Common myeloid progenitor, CD34-positive (primary cell): ENCODE measurements around the gene PRKAR1B.

ENCODE experiments used
- CTCF ChIA-PET: fragments of 350-600 bp; sonication (Branson Sonifier 250); formaldehyde crosslinking; loops from one replicate; lab custom pipeline; 2021; ENCODE audit warnings: antibody characterized with exemption; lab: Charles Lee
- POLR2A ChIA-PET: fragments of 350-600 bp; sonication (Branson Sonifier 250); formaldehyde crosslinking; loops from one replicate; lab custom pipeline; 2021; ENCODE audit warnings: antibody characterized with exemption; lab: Charles Lee
- DNase-seq, 3 donors: peaks; one replicate each; pipeline versions ENCODE4 v3.0.0 to v3.0.0-alpha.2; 2013
- H3K27ac ChIP-seq, 2 experiments: 1 replicate in 1 of 2; 2 replicates in 1 of 2; pipeline ENCODE4 v1.7.0; 2013; ENCODE audit warnings: inconsistent platforms in 2 of 2, low read length in 2 of 2, mild to moderate bottlenecking in 2 of 2, low read depth in 1 of 2, moderate library complexity in 1 of 2; ENCODE audit not compliant: severe bottlenecking in 2 of 2, insufficient read depth in 1 of 2, poor library complexity in 1 of 2
- H3K27me3 ChIP-seq, 5 experiments: replicated peaks in 2 of 5; 1 replicate in 3 of 5; 2 replicates in 2 of 5; pipeline versions ENCODE4 v1.6.1 to v1.7.0; 2013; ENCODE audit warnings: low read length in 4 of 5, mild to moderate bottlenecking in 2 of 5, moderate library complexity in 2 of 5, inconsistent platforms in 1 of 5; ENCODE audit not compliant: insufficient read depth in 5 of 5, control insufficient read depth in 4 of 5
- H3K36me3 ChIP-seq, 4 experiments: 1 replicate in 2 of 4; 2 replicates in 2 of 4; pipeline versions ENCODE4 v1.6.1 to v1.7.0; 2013; ENCODE audit warnings: low read length in 3 of 4, control low read depth in 1 of 4, mild to moderate bottlenecking in 1 of 4; ENCODE audit not compliant: control insufficient read depth in 4 of 4, insufficient read depth in 4 of 4
- H3K4me1 ChIP-seq, 4 experiments: 1 replicate in 3 of 4; 2 replicates in 1 of 4; pipeline versions ENCODE4 v1.6.1 to v1.7.1; 2013; ENCODE audit warnings: low read length in 3 of 4, mild to moderate bottlenecking in 3 of 4, control low read depth in 1 of 4, inconsistent platforms in 1 of 4, moderate library complexity in 1 of 4; ENCODE audit not compliant: control insufficient read depth in 4 of 4, insufficient read depth in 4 of 4; ENCODE audit errors: control extremely low read depth in 1 of 4
- H3K4me3 ChIP-seq, 7 experiments: 1 replicate in 4 of 7; 2 replicates in 3 of 7; pipeline versions ENCODE4 v1.5.1 to v1.7.0; 2013; ENCODE audit warnings: mild to moderate bottlenecking in 7 of 7, low read length in 6 of 7, moderate library complexity in 6 of 7, inconsistent platforms in 2 of 7, low read depth in 2 of 7, control low read depth in 1 of 7; ENCODE audit not compliant: insufficient read depth in 4 of 7, control insufficient read depth in 1 of 7; ENCODE audit errors: extremely low read depth in 1 of 7
- H3K9me3 ChIP-seq, 5 experiments: 1 replicate in 4 of 5; 2 replicates in 1 of 5; pipeline versions ENCODE4 v1.6.1 to v1.7.1; 2013; ENCODE audit warnings: low read length in 4 of 5, mild to moderate bottlenecking in 2 of 5, inconsistent platforms in 1 of 5, low read depth in 1 of 5, moderate library complexity in 1 of 5; ENCODE audit not compliant: control insufficient read depth in 4 of 5, insufficient read depth in 2 of 5; ENCODE audit errors: control extremely low read depth in 1 of 5
- WGBS: methylation state at CpG from one replicate; pipeline ENCODE4 v1.1.5; 2013; ENCODE audit not compliant: insufficient coverage; 5-methylcytosine and 5-hydroxymethylcytosine counted together

Gene PRKAR1B

DNA sequence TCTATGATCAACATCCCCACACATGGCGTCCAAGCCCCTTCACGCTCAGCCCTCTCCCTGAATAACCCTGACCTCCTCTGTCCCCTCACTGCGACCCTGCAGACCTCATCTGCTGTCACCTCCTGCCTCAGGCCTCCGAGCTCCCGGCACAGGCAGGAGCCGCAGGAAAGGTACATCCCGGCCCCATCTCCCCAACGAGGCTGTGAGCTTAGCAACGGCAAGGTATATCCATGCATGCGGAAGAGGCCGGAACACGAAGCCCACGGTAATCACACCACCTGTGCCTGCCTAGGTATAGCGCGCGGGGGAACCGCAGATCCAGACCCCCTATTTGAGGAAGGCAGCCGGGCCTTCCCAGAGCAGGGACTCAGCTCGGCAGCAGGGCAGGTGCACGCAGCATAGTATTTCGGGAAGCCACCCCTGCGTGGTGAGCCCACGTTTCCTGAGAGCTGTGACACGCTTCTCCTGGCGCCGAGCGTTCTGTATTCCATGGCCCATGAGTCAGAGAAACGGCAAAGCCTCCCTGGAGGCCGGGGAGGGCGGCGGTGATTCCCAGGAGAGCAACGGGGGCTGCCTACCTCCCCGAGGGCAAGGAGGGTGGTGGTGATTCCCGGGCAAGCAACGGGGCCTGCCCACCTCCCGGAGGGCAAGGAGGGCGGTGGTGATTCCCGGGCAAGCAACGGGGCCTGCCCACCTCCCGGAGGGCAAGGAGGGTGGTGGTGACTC lies 50.7 kb downstream of the PRKAR1B start:
- Histone ChIP-seq H3K9me3 (peaks cover 0 to 5% (median 1%) of the 10 kb centered on the region in 5 experiments), H3K27ac (no peak overlapping the region), H3K36me3 (peaks cover 0 to 42% (median 7%) of the 10 kb centered on the region in 4 experiments), H3K4me3 (no peak overlapping the region), H3K4me1 (no peaks in the 10 kb centered on the region), H3K27me3 (no peaks in the 10 kb centered on the region)
- no peak for DNase-seq
- POLR2A ChIA-PET = no interaction called here
- CTCF ChIA-PET = no interaction called here
- WGBS = 95% methylated on average over 31 of the region's 40 CpGs

DNA sequence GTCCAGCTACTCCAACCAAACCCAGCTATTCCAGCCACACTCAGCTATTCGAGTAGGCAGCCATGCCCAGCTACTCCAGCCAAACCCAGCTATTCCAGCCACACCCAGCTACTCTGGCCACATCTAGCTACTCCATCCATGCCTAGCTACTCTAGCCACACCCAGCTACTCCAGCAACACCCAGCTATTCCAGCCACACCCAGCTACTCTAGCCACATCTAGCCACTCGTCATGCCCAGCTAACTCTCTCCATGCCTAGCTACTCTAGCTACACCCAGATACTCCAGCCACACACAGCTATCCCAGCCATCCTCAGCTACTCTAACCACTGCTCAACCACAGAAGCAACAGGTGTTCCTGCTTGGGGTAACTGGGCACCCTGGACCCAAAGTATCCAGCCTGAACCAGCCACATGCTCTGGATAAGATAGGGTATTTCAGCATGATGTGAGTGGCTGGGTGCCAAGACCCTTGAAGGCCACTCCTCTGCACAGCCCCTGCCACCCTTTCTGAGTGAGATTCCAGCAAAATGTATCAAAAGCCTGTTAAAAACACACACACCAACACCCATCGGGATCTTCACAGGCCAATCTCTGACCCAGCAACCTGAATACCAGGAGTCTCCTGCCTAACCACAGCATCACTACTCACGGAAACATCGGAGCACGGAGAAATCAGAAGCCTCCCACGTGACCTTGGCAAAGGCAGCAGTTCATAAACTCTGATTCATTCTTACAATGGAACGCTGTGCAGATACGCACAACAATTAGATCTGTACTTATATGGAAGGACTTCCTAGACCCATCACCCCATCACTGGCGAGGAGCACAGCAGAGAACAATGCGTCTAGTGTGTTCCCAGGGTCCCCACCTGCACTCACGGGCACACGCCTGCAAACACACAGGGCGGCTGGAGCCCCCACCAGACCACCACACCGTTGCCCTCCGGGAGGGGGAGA lies 52.3 kb downstream of the PRKAR1B start:
- no peak overlapping the region for H3K27ac ChIP-seq
- CTCF ChIA-PET = no interaction called here
- no peak for DNase-seq

DNA sequence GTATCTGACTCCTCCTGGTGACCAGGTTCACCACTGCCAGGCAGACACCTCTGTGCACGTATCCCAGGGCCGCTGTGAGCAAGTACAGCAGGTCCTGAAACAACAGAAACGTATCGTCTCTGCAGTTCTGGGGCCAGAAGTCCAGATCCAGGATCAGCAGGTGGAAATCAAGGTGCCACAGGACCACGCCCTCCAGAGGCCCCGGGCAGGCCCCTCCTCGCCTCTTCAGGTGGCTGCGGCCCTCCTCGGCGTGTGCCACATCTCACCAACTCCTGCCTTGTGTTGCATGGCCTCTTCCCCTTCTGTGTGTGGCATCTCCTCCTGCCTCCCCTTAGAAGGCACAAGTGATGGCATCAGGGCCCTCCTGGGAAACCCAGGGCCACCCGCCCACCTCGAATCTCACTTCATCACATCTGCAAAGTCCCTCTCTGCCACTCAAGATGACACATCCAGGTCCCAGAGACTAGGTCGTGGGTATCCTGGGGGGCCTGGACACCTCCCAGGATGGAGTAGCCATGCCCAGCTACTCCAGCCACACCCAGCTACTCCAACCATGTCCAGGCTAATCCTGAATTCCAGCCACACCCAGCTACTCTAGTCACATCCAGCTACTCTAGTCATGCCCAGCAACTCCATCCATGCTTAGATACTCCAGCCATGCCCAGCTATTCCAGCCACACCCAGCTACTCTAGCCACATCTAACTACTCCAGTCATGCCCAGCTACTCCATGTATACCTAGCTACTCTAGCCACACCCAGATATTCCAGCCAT lies 53.2 kb downstream of the PRKAR1B start:
- ChIA-PET POLR2A (interaction anchor here (0.6 kb wide), 1 partner anchor 10 kb away, joined by 3 read pairs; no protein-coding TSS in a partner anchor), CTCF (interaction anchor here (0.9 to 1.1 kb wide), 2 partner anchors 92 to 341 kb away, joined by 3 to 4 read pairs; no protein-coding TSS in a partner anchor)
- peaks cover 0 to 27% (median 3%) of the 10 kb centered on the region in 4 experiments for H3K36me3 ChIP-seq
- H3K9me3 ChIP-seq = no peaks in the 10 kb centered on the region
- H3K27me3 ChIP-seq = no peaks in the 10 kb centered on the region
- no peak for DNase-seq
- H3K4me1 ChIP-seq = no peaks in the 10 kb centered on the region
- H3K4me3 ChIP-seq = no peak overlapping the region
- no peak overlapping the region for H3K27ac ChIP-seq
- over 99% methylated on average over 13 of the region's 13 CpGs for WGBS

More for the DNA sequence above, 52.3 kb downstream of the PRKAR1B start:
- WGBS = 95% methylated on average over 8 of the region's 16 CpGs
- Histone ChIP-seq H3K4me1 (no peaks in the 10 kb centered on the region), H3K27me3 (no peaks in the 10 kb centered on the region), H3K9me3 (no peaks in the 10 kb centered on the region), H3K36me3 (peaks cover 0 to 34% (median 5%) of the 10 kb centered on the region in 4 experiments), H3K4me3 (no peak overlapping the region)
- POLR2A ChIA-PET = interaction anchor here (0.6 kb wide), 1 partner anchor 9 kb away, joined by 3 read pairs; no protein-coding TSS in a partner anchor

DNA sequence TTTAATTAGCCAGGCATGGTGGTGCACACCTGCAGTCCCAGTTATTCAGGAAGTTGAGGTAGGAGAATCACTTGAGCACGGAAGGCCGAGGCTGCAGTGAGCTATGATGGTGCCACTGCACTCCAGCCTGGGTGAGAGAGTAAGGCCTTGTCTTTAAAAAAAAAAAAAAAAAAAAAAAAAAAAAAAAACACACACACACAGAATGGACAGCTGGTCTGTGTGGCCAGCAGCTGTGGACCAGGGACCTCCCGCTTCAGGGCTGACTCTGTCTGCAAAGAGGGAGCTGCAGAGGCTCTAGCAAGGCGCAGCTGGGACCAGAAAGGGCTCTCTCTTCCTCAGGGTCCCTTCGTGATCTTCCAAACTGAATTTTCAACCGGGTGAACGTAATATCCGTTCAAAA lies 54.2 kb downstream of the PRKAR1B start:
- DNase-seq = no peak
- no peaks in the 10 kb centered on the region for H3K9me3 ChIP-seq
- ChIA-PET POLR2A (no interaction called here), CTCF (interaction anchor here (0.9 to 1.1 kb wide), 2 partner anchors 93 to 340 kb away, joined by 3 to 4 read pairs; no protein-coding TSS in a partner anchor)
- H3K36me3 ChIP-seq = peaks cover 0 to 22% (median 3%) of the 10 kb centered on the region in 4 experiments
- H3K4me3 ChIP-seq = no peak overlapping the region
- H3K27ac ChIP-seq = no peak overlapping the region
- 75% methylated on average over 1 of the region's 8 CpGs for WGBS
- H3K27me3 ChIP-seq = no peaks in the 10 kb centered on the region
- peaks cover 0 to 9% (median 6%) of the 10 kb centered on the region in 4 experiments for H3K4me1 ChIP-seq

DNA sequence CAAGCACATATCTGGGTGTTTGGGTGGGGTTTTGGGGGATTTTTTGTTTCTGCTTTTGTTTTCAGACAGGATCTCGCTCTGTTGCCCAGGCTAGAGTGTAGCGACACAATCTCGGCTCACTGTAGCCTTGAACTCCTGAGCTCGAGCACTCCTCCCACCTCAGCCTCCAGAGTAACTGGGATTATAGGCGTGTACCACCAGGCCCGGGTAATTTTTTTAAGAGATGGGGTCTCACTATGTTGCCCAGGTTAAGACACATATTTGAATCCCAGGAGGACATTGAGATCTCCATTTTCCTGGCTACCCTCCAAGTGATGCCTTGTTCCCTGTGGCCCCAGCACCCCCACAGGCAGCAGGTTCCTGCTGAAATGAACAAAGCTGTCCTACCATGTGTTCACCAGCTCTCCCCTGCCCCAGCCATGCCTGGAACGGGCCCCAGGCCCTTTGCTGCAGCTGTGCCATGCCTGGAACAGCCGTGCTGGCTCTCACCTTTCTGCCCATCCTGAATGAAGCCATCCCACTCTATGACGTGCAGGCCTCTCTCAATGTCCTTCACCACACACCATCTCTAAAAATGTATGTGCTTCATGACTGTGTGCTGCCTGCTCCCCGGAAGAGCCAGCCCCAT lies 55.6 kb downstream of the PRKAR1B start:
- ChIA-PET POLR2A (no interaction called here), CTCF (no interaction called here)
- 95% methylated on average over 9 of the region's 10 CpGs for WGBS
- no peak for DNase-seq
- Histone ChIP-seq H3K9me3 (no peaks in the 10 kb centered on the region), H3K27me3 (no peaks in the 10 kb centered on the region), H3K4me1 (peaks cover 0 to 16% (median 12%) of the 10 kb centered on the region in 4 experiments), H3K36me3 (peaks cover 0 to 16% (median 2%) of the 10 kb centered on the region in 4 experiments), H3K4me3 (no peak overlapping the region), H3K27ac (no peak overlapping the region)
